Right kidney (tissue), 1 donor: Measurements from ENCODE around the gene CD4.

ENCODE experiments used
- DNase-seq: peaks from one replicate; pipeline ENCODE4 v3.0.0-alpha.2; 2016

The CD4 gene

DNA sequence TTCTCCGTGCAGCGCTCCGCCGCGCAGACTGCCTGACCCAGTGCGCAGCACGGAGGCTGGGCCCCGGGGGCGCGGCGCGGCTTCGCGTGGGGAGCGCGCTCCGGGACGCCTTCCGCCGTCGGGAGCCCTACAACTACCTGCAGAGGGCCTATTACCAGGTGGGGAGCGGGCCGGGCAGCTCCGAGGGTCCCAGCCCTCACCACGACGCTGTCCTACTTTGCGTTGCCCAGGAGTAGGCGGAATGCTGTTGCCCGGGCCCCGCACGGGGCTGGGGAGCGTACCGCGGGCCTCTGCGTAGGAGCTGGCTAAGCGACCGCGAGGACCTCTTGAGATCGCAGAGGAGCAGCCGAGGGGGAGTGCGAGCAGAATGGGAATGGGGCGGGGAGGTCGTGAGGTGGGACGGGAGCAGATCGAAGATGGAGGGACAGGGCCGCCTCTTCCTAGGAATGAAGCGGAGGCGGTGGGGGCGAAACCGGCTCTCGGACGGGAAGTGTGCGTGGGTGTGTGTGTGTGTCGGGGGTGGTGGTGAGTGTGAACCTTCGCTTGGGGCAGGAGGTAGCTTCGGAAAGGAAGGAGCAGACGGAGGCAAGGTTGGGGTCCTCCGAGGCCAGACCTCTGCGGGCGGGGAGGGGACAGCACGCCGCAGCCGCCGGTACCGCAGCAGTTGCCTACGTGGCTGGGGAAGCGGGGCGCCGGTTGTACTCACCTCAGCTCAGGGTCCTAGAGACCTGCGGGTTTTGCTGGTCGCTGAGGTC lies 39.6 kb downstream of the CD4 start:
- DNase-seq = peak; percentile 85

DNA sequence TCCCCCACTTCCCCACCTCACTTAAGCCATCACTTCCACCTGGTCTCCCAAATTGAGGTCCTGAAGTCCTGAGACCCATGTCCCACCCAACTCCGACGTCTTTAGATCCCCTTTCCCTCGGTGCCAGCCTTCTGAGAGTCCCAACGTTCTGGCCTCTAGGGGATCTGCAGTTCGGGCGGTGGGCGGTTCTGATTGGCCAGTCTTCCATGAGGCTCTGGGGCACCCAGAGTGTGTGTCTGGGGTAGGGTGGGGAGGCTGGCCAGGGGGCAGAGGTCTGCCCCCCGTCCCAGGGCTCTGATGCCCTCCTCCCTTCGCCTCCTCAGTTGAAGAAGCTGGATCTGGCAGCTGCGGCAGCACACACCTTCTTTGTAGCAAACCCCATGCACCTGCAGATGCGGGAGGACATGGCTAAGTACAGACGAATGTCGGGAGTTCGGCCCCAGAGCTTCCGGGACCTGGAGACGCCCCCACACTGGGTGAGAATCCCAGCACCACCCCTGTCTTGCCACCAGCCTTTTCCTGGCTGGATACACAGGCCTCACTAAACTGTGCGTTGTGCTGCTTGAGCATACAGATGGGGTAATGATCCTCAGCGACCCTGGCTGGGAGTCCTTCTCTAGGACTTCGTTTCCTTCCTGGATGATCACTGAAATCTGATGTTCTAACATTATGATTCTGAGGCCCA lies 40.4 kb downstream of the CD4 start:
- DNase-seq = no peak

DNA sequence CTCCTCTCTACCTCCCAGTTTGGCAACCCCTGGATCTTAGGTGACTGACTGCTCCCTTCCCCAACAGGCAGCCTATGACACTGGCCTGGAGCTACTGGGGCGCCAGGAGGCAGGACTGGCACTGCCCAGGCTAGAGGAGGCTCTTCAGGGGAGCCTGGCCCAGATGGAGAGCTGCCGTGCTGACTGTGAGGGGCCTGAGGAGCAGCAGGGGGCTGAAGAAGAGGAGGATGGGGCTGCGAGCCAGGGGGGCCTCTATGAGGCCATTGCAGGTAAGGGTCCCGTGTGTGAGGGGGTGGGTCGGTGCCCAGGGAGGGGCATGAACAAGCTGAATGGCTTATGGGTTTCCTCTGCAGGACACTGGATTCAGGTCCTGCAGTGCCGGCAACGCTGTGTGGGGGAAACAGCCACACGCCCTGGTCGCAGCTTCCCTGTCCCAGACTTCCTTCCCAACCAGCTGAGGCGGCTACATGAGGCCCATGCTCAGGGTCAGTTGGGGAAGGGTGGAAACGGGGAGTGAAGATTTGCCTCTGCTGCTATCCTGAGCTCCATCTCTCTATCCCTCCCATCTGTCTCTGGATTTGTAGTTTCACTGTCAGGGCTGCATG lies 41.1 kb downstream of the CD4 start:
- DNase-seq = no peak

DNA sequence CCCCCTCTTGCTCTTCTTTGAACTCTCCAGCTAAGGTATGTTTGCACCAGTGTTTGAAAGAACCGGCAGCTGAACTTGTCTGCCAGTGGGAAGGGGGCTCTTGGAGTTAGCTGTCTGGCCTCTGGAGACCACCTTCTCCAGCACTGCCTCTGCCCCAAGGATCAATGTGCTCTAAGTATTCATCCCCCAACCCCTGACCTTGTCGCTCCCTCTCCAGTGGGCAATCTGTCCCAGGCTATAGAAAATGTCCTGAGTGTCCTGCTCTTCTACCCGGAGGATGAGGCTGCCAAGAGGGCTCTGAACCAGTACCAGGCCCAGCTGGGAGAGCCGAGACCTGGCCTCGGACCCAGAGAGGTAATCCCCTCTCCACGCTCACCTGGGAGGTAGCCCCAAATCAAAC lies 41.7 kb downstream of the CD4 start:
- DNase-seq = no peak

DNA sequence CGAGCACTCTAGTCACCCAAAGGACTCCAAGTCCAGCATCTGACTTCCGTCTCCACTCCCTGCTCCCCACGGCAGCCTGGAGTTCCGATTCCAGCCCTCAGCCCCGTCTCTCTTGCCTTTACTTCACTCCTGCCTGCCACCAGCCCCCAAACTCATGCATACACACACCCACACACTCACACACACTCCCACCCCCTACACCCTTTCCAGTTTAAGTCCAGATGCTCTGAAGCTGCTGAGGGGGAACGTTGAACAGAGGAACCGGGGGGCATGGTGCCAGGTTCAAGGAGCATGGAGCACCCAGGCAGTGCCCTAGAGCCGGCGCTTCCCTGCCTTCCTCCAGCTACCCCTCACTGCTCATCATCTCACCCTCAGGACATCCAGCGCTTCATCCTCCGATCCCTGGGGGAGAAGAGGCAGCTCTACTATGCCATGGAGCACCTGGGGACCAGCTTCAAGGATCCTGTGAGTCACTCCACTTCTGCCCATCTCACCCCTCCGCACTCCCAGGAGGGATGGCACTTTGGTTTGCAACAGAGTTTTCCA lies 42.2 kb downstream of the CD4 start:
- no peak for DNase-seq

DNA sequence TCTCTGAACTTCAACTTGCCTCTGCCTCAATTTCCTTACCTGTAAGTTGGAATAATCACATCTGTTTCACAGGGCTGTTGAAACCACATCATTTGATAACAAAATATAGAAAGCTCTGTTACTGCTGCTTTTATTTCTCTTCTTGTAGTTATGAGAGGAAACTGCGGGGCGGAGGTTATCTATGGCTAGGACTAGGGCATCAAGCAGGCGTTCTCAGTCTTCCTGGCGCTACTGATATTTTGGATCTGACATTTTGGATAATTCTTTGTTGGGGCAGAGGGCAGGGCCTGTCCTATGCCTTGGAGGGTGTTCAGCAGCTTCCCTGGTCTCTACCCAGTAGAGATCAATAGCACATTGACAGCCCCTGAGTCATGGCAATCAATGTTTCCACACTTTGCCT lies 42.8 kb downstream of the CD4 start:
- DNase-seq = no peak

DNA sequence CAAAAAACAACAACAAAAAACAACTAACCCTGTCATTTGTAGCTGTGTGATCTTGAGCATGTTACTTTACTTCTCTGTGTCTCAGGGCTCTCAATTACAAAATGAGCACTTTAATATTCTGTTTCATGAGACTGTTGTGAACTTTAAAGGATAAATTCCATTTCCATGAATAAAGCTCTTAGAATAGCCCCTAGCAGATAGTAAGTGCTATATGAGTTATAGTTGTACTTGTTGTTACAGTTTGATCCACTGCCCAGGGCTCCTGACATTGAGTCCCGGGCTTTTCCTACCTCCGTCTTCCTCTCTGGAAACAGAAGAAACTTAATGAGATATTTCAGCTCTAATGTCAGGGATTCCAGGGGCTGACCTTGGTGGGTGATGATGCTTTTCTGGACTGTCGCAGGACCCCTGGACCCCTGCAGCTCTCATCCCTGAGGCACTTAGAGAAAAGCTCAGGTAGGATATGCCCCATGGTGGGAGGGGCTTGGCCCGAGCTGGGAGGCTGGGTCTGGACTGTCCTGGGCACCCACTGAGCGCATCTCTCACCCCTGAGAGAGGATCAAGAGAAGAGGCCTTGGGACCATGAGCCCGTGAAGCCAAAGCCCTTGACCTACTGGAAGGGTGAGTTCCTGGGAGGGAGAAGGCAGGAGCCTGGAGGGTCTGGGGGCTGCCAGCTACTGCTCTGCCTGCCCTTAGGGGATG lies 44.0 kb downstream of the CD4 start:
- DNase-seq = no peak

DNA sequence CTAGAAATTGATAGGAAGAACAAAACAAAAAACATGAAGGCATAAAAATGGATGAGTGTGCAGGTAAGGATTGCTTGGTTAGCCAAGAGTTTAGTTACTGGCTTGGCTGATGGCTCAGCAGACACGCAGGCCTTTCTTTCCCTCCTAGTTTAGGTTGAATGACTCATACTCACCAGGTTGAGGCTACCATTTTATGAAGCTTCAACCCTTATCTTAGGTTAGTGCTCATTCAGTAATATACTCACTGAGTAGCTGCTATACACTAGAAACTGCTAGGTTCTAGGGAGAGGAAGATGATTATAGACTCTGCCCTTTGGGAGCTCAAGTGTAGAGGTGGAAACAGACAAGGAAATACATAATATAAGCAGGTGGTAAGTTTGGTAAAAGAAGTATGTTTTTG lies 44.9 kb downstream of the CD4 start:
- no peak for DNase-seq

DNA sequence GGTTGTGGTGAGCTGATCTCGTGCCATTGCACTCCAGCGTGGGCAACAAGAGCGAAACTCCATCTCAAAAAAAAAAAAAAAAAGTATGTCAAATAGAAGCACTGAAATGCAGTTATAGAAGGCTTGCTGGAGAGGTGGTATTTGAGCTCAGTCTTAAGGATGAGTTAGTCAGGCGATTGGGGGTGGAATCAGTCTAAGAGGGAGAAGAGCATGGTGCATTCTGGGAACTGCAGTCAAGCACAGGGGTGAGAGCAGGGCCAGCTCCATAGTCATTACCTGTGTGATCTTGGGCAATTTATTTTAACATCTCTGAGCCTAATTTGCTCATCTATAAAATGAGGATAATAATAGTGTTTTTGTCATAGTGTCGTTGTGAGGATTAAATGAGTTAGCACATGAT lies 45.5 kb downstream of the CD4 start:
- DNase-seq = no peak

DNA sequence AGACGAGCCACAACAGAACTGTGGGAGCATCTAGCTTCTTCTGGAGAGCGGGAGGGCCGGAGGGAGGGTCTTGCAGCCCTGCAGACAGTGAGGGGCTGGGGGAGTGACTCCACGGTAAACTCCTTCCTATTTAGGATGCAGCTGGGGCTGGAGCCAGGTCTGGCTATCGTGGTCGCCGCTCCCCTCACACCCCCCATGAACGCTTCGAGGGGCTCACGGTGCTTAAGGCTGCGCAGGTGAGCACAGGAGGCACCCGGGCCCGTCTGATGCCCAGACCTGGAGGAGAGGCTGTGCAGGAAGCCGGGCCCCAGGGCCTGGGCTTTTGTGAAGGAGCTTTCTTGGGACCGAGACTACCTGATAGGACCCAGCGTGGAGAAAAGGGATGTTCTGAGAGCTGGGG lies 47.5 kb downstream of the CD4 start:
- no peak for DNase-seq

DNA sequence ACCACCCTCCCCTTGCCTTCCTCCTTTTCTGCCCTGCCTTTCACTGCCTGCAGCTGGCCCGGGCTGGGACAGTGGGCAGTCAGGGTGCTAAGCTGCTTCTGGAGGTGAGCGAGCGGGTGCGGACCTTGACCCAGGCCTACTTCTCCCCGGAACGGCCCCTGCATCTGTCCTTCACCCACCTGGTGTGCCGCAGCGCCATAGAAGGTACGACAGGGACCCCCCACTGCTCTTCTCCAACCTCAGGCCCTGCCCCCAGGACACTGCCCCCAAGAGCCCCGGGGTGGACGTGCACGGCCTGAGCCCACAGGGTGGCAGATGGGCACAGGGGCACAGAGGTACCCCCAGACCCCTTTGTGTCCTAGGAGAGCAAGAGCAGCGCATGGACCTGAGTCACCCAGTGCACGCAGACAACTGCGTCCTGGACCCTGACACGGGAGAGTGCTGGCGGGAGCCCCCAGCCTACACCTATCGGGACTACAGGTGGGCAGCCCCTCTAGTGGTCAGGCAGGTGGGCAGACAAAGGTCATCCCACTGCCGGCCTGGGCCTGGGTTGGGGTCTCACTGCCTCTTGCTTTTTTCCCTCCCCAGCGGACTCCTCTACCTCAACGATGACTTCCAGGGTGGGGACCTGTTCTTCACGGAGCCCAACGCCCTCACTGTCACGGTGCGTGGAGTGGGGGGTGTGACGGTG lies 48.2 kb downstream of the CD4 start:
- no peak for DNase-seq

DNA sequence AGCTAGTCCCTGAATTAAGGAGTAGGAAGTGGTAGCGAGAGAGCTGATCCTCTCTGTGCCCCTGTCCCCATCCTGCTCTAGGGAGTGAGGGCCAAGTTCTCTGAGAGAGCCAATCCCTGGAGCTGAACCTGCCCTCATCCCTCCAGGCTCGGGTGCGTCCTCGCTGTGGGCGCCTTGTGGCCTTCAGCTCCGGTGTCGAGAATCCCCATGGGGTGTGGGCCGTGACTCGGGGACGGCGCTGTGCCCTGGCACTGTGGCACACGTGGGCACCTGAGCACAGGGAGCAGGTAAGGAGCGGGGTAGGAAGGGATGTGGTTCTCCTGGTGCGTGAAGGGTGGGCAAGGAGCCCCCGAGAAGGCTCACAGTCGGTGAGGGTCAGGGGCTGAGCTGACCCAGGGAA lies 49.5 kb downstream of the CD4 start:
- no peak for DNase-seq

DNA sequence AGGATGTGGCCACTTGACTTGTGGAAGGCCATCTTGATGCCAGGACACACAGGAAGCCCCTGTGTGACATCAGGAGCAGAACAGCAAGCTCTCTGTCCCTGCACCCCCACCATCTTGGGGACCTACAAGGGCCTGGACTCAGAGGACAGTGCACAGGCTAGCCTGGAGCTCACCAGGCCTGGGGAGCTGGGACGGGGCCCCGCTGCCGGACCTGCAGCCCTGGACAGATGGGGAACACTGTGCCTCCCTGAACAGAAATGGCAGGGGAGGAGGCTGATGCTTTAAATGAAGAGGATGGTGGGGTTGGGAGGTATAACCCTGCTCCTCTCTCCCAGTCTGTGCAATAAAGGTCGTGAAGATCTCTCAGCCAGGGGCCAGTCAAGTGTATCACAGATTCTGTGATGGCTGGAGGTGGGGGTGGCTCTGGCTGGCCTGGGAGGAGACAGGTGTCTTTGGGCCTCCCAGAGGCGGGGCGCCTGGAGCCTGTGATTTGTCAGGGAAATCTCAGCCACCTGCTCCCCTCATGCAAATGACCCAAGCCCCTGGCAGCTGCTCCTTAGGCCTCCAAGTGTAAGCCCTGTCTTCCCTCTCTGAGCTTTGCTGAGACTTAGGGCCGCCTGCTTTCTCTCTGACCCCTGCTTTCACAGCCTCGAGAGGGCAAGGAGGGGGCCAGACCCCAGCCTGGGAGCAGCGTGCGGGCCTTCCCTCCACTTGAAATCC lies 50.3 kb downstream of the CD4 start:
- no peak for DNase-seq

DNA sequence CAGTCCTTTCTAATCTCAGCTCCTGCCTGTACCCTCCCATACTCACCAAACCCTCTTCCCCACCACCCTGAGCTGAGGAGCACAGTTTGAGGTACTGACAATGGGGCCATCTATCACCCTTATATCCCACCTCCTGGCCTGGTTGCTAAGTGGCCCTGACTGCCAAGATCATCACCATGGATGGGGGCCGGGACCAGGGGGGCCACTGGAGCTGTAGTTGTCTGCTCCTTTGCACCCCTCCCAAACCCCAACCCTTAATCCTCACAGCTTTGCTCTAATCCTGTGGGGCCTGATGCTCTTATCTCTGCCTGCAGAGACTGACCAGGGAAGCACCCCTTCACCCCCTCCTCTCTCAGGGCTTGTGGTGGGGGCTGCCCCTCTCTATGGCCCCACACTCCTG lies 51.0 kb downstream of the CD4 start:
- DNase-seq = no peak

DNA sequence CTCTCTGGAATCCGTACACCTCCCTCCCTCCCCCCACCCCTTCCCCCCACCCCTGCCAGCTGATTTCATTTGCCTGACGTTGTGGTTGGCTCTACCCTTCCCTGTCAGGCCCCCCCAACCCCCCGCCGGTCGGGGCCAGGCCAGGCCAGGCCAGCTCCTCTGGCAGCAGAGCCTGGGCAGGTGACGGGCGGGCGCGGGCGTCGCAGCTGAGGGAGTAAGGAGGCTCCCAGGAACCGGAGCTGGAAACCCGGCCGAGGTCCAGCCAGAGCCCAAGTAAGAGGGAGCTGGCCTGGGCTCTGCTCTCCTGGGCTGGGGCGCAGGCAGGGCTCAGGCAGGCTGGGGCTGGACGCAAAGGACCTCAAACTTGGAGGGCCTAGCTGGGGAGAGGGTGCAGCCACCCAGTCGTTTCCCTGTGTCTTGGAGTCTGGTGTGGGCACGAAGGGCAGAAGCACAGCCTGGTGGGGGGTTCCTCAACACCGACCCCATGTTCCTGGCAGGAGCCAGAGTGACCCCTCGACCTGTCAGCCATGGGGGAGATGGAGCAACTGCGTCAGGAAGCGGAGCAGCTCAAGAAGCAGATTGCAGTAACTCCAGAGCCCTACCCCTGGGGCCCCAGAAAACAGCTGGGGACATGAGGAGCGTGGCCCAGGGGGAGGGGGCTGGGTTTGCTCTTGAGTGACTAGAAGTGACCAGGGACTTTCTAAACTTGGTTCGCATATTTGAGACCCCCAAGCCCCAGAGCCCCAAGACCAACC lies 51.6 kb downstream of the CD4 start, which contains the start of gene GNB3:
Gene GNB3 (plus strand): TSS at position 165 of the 755 bp plus-strand sequence. CDS start 363 bp downstream, at position 528.
- DNase-seq = no peak

DNA sequence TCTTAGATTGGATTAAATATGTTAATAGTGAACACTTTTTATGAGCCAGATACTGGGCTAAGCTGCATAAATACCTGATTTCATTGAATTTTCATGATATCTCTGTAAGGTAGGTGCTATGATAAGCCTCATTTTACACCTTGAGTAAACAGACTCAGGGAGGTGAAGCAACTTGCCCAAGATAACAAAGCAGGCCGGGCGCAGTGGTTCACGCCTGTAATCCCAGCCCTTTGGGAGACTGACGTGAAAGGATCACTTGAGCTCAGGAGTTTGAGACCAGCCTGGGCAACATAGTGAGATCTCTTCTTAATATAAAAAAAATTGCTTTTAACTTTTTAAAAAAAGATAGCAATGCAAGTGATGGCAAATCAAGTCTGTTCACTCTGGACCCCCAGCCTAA lies 52.7 kb downstream of the CD4 start:
- DNase-seq = no peak

DNA sequence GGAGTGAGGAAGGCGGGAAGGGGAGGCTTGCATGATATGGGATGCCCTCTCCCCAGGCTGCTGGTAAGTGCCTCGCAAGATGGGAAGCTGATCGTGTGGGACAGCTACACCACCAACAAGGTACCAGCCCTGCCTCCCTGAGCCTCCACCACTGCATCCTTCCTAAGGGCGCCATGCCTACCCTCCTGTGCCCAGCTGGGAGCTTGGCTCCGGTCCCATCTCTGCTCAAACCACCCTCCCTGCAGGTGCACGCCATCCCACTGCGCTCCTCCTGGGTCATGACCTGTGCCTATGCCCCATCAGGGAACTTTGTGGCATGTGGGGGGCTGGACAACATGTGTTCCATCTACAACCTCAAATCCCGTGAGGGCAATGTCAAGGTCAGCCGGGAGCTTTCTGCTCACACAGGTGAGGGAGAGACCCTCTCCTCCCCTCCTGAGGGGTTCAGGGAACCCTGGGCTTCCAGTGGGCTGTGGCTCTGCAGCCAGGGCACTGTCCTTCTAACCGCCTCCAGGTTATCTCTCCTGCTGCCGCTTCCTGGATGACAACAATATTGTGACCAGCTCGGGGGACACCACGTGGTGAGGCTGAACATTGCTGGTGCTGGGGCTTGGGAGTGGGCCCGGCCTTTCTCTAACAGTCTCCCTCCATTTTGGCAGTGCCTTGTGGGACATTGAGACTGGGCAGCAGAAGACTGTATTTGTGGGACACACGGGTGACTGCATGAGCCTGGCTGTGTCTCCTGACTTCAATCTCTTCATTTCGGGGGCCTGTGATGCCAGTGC lies 54.0 kb downstream of the CD4 start:
- DNase-seq = no peak

DNA sequence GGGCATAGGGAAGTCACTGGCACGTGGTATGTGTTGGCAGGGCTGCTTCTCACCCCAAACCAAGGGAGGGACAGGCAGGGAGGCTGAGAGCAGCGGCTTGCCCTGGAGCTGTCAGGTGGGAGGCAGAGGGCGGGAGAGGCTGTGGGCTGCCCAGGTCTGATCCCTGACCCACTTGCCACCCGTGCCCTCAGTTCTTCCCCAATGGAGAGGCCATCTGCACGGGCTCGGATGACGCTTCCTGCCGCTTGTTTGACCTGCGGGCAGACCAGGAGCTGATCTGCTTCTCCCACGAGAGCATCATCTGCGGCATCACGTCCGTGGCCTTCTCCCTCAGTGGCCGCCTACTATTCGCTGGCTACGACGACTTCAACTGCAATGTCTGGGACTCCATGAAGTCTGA lies 56.1 kb downstream of the CD4 start:
- no peak for DNase-seq

DNA sequence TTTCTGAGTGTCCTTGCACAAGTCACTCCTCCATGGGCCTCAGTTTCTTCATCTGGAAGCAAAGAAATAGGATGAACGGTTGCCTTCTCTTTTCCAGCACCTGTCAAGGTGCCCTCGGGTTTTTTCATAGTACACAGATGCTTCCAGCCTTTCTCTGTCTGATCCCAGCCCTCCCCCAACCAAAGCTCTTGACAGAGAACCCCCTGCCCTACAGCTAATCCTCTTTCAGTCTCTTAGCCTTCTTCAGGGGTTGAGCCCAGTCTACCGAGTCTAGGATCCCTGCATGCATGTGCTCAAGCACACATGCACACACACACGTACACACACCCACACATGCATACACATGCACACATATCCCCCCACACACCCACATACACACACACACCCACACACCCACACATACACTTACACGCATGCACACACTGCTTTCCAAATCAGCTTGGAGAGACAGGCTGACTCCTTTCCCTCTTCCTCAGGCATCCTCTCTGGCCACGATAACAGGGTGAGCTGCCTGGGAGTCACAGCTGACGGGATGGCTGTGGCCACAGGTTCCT lies 57.1 kb downstream of the CD4 start:
- no peak for DNase-seq

DNA sequence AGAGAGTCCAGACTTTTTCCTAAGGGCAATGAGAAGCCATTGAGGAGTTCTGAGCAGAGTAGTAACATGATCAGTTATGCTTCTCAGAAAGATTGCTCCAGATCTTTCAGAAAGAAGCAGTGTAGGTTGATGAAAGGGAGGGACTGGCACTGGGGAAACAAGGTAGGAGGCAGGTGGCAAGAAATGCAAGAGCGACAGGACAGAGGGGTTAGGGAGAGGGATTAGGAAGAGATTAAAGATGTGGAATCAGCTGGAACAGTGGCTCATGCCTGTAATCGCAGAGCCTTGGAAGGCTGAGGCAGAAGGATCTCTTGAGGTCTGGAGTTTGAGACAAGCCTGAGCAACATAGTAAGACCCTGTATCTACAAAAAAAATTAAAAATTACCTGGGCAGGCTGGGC lies 58.3 kb downstream of the CD4 start:
- no peak for DNase-seq
